A549 (cell line): ENCODE data around the gene MAP3K5. TPM values are rescaled to one million over a fixed set of nuclear protein-coding genes. Genes with fewer than 3 reads are reported as not detected.

ENCODE experiments used
- ATAC-seq, 2 experiments: fragments of 200-7000 bp in 1 of 2; fragments of >200 bp in 1 of 2; cut with Nextera tagmentation in 1 of 2; cut with Tn5 transposase in 1 of 2; 3 replicates each; pipeline versions ENCODE4 v1.8.0 to v1.9.1; 2018 to 2020; ENCODE audit warnings: mild to moderate bottlenecking in 1 of 2, moderate library complexity in 1 of 2
- CTCF ChIA-PET: fragments of 300-600 bp; sonication (Branson Sonifier 250); formaldehyde crosslinking; extraction: SDS; loops from one replicate; lab custom pipeline; 2021; ENCODE audit warnings: antibody characterized with exemption, inconsistent platforms; lab: Yijun Ruan, JAX
- POLR2A ChIA-PET: fragments of 350-600 bp; formaldehyde crosslinking; extraction: SDS; loops from one replicate; lab custom pipeline; 2021; ENCODE audit warnings: antibody characterized with exemption, inconsistent platforms; lab: Yijun Ruan, JAX
- DNase-seq, 2 experiments: peaks; one replicate each; pipeline versions ENCODE4 v3.0.0 to v3.0.0-alpha.2; 2011 to 2016; ENCODE audit warnings: low read depth in 1 of 2, low spot score in 1 of 2
- FAIRE-seq: peaks from 2 replicates; lab custom pipeline; 2011; peaks lifted over from hg19 to GRCh38; lab: Jason Lieb, UNC
- H3K27ac ChIP-seq, 2 experiments: fragments of >200 bp; sonication (Bioruptor Twin); formaldehyde crosslinking; 3 replicates each; pipeline ENCODE4 v1.5.1; 2016 to 2017
- H3K4me1 ChIP-seq: fragments of >200 bp; sonication (Bioruptor Twin); formaldehyde crosslinking; 3 replicates; pipeline ENCODE4 v1.6.1; 2016
- H3K4me2 ChIP-seq: fragments of >200 bp; sonication (Bioruptor Twin); formaldehyde crosslinking; 3 replicates; pipeline ENCODE4 v1.6.1; 2016
- H3K4me3 ChIP-seq: fragments of >200 bp; sonication (Bioruptor Twin); formaldehyde crosslinking; 3 replicates; pipeline ENCODE4 v1.5.1; 2016
- H3K9me3 ChIP-seq: fragments of >200 bp; sonication (Bioruptor Twin); formaldehyde crosslinking; 3 replicates; pipeline ENCODE4 v1.6.1; 2016
- CBX2 ChIP-seq: fragments of 200-600 bp; sonication (generic); IDR thresholded peaks from 2 replicates; pipeline ENCODE4 v1.6.1; 2016; ENCODE audit warnings: low read depth, mild to moderate bottlenecking, borderline replicate concordance
- GATA3 ChIP-seq: IDR thresholded peaks from 2 replicates; pipeline ENCODE4 v1.6.1; 2012; ENCODE audit warnings: borderline replicate concordance
- HDAC2 ChIP-seq: fragments of 200-600 bp; sonication (generic); IDR thresholded peaks from 2 replicates; pipeline ENCODE4 v1.6.1; 2016
- HES2 ChIP-seq: fragments of >200 bp; sonication (Bioruptor Twin); formaldehyde crosslinking; IDR thresholded peaks from 2 replicates; pipeline ENCODE4 v1.6.1; 2016
- HEYL ChIP-seq: fragments of 250-450 bp; sonication (Bioruptor Pico); IDR thresholded peaks from 2 replicates; pipeline ENCODE4 v1.8.0; 2021; ENCODE audit warnings: mild to moderate bottlenecking, moderate library complexity
- HOXB13 ChIP-seq: fragments of 250-450 bp; sonication (Bioruptor Pico); IDR thresholded peaks from 2 replicates; pipeline ENCODE4 v1.5.0; 2020; ENCODE audit warnings: low read depth, mild to moderate bottlenecking, moderate library complexity
- JUN ChIP-seq, 2 experiments: fragments of >200 bp; sonication (Bioruptor Twin); formaldehyde crosslinking; IDR thresholded peaks; 2 replicates in 1 of 2; 3 replicates in 1 of 2; pipeline ENCODE4 v1.6.1; 2016 to 2017
- JUNB ChIP-seq: fragments of >200 bp; sonication (Bioruptor Twin); formaldehyde crosslinking; IDR thresholded peaks from 2 replicates; pipeline ENCODE4 v1.6.1; 2016
- KDM1A ChIP-seq: fragments of 200-600 bp; sonication (generic); IDR thresholded peaks from 2 replicates; pipeline ENCODE4 v1.6.1; 2016; ENCODE audit warnings: low read depth, mild to moderate bottlenecking
- MAZ ChIP-seq: fragments of 150-350 bp; IDR thresholded peaks from 2 replicates; pipeline ENCODE4 v1.6.1; 2014; ENCODE audit warnings: antibody characterized with exemption, low read depth, low read length, borderline replicate concordance
- MYC ChIP-seq: IDR thresholded peaks from 2 replicates; pipeline ENCODE4 v1.6.1; 2012; ENCODE audit warnings: mild to moderate bottlenecking, inconsistent platforms, low read length, improper control_type of control experiment, borderline replicate concordance
- NFE2L2 ChIP-seq: fragments of 150-350 bp; conservative IDR thresholded peaks from 2 replicates; pipeline ENCODE4 v1.6.1; 2014; ENCODE audit warnings: low read length
- PBX3 ChIP-seq: IDR thresholded peaks from 2 replicates; pipeline ENCODE4 v1.6.1; 2012
- PHF8 ChIP-seq: fragments of 200-600 bp; sonication (generic); IDR thresholded peaks from 2 replicates; pipeline ENCODE4 v1.6.1; 2016; ENCODE audit warnings: low read depth, mild to moderate bottlenecking, antibody characterized with exemption, moderate library complexity, borderline replicate concordance
- RCOR1 ChIP-seq: fragments of 150-350 bp; IDR thresholded peaks from 2 replicates; pipeline ENCODE4 v1.6.1; 2014; ENCODE audit warnings: antibody characterized with exemption, low read length, low read depth
- RFX5 ChIP-seq: fragments of 450-650 bp; IDR thresholded peaks from 2 replicates; pipeline ENCODE4 v1.7.1; 2014; ENCODE audit warnings: antibody characterized with exemption, mild to moderate bottlenecking, moderate library complexity
- RNF2 ChIP-seq: fragments of 200-600 bp; sonication (generic); IDR thresholded peaks from 2 replicates; pipeline ENCODE4 v1.6.1; 2016; ENCODE audit warnings: low read depth, mild to moderate bottlenecking, antibody characterized with exemption, moderate library complexity, borderline replicate concordance
- TFCP2L1 ChIP-seq: fragments of 250-450 bp; sonication (Bioruptor Pico); IDR thresholded peaks from 2 replicates; pipeline ENCODE4 v1.5.0; 2021; ENCODE audit warnings: mild to moderate bottlenecking
- ZFP36 ChIP-seq: fragments of 450-650 bp; IDR thresholded peaks from 2 replicates; pipeline ENCODE4 v1.6.1; 2014; ENCODE audit warnings: borderline replicate concordance; ENCODE audit not compliant: partially characterized antibody
- ZNF302 ChIP-seq: fragments of 250-450 bp; sonication (Bioruptor Pico); IDR thresholded peaks from 2 replicates; pipeline ENCODE4 v1.9.0; 2021; ENCODE audit warnings: inconsistent platforms, mild to moderate bottlenecking, moderate library complexity
- WGBS: methylation state at CpG from one replicate; pipeline ENCODE4 v1.1.6; 2017; ENCODE audit errors: missing lambda C conversion rate; 5-methylcytosine and 5-hydroxymethylcytosine counted together
- polyA plus RNA-seq, 4 experiments: library from polyadenylated mRNA; depleted of rRNA in 3 of 4; stranded (reverse); fragments of >200 nt; fragmentation: RNase III in 1 of 4; extraction: RNeasy Plus Mini Kit Qiagen cat#74134 plus additional on column Dnase treatment in 1 of 4; gene quantifications; 2 replicates in 3 of 4; 3 replicates in 1 of 4; pipeline ENCODE4 v1.2.3, GENCODE V29; 2011 to 2017
- TF ChIP-seq, protein P1 (sequence below): fragments of 200-600 bp; sonication (generic); IDR thresholded peaks from 2 replicates; pipeline ENCODE4 v1.6.1; 2016; ENCODE audit warnings: antibody characterized with exemption, mild to moderate bottlenecking, moderate library complexity
- TF ChIP-seq, protein P2 (sequence below): fragments of >200 bp; sonication (Bioruptor Twin); formaldehyde crosslinking; IDR thresholded peaks from 3 replicates; pipeline ENCODE4 v1.5.1; 2016
- TF ChIP-seq, protein P3 (sequence below): fragments of 150-350 bp; IDR thresholded peaks from 2 replicates; pipeline ENCODE4 v1.6.1; 2014; ENCODE audit warnings: low read depth, mild to moderate bottlenecking, low read length
- TF ChIP-seq, protein P4 (sequence below): IDR thresholded peaks from 2 replicates; pipeline ENCODE4 v1.6.1; 2012

Gene MAP3K5
- polyA plus RNA-seq, 2 of the 4 experiments (the other 2 are of a cell fraction) = 2.1 to 4.1 TPM

DNA sequence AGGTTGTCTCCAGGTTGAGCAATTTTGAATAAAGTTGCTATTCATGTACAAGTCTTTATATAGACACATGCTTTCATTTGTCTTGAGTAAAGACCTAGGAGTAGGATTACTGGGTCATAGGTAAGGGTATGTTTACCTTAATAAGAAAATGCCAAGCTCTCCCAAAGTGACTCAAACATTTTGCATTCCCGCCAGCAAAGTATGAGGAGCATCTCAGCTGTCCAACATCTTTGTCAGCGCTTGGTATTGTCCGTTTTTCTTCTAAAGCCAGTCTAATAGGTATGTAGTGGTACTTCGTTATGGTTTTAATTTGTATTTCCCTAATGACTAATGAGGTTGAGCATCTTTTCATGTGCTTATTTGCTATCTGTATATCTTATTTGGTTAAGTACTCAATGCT is 67.2 kb downstream of the MAP3K5 start:
- Histone ChIP-seq H3K27ac (no peak overlapping the region), H3K9me3 (peaks cover 3% of the 10 kb centered on the region; the same call in 1 of the 3 replicates), H3K4me3 (no peak overlapping the region), H3K4me1 (peaks cover 16% of the 10 kb centered on the region; the same call in 2 of the 3 replicates), H3K4me2 (no peak overlapping the region)
- WGBS = 94% methylated on average over 4 of the region's 4 CpGs
- CTCF ChIA-PET = no interaction called here
- no peak for ATAC-seq
- no peak for FAIRE-seq
- no peak for DNase-seq
- TF ChIP-seq RNF2 = no peak
- TF ChIP-seq, protein P1, sequence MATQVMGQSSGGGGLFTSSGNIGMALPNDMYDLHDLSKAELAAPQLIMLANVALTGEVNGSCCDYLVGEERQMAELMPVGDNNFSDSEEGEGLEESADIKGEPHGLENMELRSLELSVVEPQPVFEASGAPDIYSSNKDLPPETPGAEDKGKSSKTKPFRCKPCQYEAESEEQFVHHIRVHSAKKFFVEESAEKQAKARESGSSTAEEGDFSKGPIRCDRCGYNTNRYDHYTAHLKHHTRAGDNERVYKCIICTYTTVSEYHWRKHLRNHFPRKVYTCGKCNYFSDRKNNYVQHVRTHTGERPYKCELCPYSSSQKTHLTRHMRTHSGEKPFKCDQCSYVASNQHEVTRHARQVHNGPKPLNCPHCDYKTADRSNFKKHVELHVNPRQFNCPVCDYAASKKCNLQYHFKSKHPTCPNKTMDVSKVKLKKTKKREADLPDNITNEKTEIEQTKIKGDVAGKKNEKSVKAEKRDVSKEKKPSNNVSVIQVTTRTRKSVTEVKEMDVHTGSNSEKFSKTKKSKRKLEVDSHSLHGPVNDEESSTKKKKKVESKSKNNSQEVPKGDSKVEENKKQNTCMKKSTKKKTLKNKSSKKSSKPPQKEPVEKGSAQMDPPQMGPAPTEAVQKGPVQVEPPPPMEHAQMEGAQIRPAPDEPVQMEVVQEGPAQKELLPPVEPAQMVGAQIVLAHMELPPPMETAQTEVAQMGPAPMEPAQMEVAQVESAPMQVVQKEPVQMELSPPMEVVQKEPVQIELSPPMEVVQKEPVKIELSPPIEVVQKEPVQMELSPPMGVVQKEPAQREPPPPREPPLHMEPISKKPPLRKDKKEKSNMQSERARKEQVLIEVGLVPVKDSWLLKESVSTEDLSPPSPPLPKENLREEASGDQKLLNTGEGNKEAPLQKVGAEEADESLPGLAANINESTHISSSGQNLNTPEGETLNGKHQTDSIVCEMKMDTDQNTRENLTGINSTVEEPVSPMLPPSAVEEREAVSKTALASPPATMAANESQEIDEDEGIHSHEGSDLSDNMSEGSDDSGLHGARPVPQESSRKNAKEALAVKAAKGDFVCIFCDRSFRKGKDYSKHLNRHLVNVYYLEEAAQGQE = no peak
- TF ChIP-seq GATA3 = no peak
- TF ChIP-seq CBX2 = no peak
- TF ChIP-seq, all 56 proteins: peak for 0
- POLR2A ChIA-PET = no interaction called here

GRCh38 chr6:136723780-136724179 is 68.5 kb downstream of the MAP3K5 start:
- DNase-seq = no peak
- no peak for ATAC-seq
- WGBS = 37% methylated on average over 1 of the region's 1 CpG
- Histone ChIP-seq H3K4me1 (peaks cover 16% of the 10 kb centered on the region; the same call in 2 of the 3 replicates), H3K9me3 (peaks cover 3% of the 10 kb centered on the region; the same call in 1 of the 3 replicates), H3K27ac (no peak overlapping the region), H3K4me2 (no peak overlapping the region), H3K4me3 (no peak overlapping the region)
- no peak for TF ChIP-seq RCOR1
- no peak for TF ChIP-seq RFX5
- TF ChIP-seq HEYL = no peak
- no peak for TF ChIP-seq TFCP2L1 (CRISPR knock-in tag)
- no peak for TF ChIP-seq NFE2L2
- no peak for TF ChIP-seq PBX3
- TF ChIP-seq JUNB = no peak
- no peak for TF ChIP-seq KDM1A
- no peak for TF ChIP-seq PHF8
- TF ChIP-seq MAZ = no peak
- no peak for TF ChIP-seq HES2
- TF ChIP-seq CBX2 = no peak
- no peak for TF ChIP-seq ZFP36
- ChIA-PET POLR2A (no interaction called here), CTCF (interaction anchor here (1.3 kb wide), 1 partner anchor 69 kb away, joined by 4 read pairs; the partner anchor contains the start of gene MAP3K5)
- FAIRE-seq = no peak

DNA sequence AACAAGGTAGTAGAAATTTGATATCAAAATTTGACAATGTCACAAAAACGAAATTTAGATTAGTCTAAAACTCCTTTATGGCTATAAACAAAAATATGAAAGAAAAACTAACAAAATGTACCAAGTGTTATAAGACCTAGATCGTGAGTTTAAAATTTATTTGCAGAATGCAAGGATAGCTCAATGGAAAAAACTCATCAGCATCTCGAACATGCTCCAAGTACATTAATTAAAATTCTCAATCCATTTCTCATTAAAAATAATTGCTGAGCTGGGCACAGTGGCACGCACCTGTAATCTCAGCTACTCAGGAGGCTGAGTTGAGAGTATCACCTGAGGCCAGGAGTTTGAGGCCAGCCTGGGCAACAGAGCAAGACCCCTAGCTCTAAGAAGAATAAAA is 70.8 kb downstream of the MAP3K5 start:
- H3K4me2 ChIP-seq = no peak overlapping the region
- H3K4me1 ChIP-seq = peaks cover 7% of the 10 kb centered on the region; the same call in 2 of the 3 replicates
- 67% methylated on average over 4 of the region's 4 CpGs for WGBS
- ChIA-PET POLR2A (interaction anchor here (0.7 kb wide), 1 partner anchor 39 kb away, joined by 3 read pairs; no protein-coding TSS in a partner anchor), CTCF (interaction anchor here (0.7 to 1.5 kb wide), 3 partner anchors 71 to 77 kb away, joined by 3 to 5 read pairs (median 3); partner anchors contain the start of gene MAP3K5)
- ATAC-seq (no peak), FAIRE-seq (no peak), DNase-seq (no peak)
- H3K27ac ChIP-seq = no peak overlapping the region
- H3K9me3 ChIP-seq = peaks cover 3% of the 10 kb centered on the region; the same call in 1 of the 3 replicates
- no peak overlapping the region for H3K4me3 ChIP-seq
- no peak for TF ChIP-seq ZNF302 (CRISPR knock-in tag)
- TF ChIP-seq, protein P2, sequence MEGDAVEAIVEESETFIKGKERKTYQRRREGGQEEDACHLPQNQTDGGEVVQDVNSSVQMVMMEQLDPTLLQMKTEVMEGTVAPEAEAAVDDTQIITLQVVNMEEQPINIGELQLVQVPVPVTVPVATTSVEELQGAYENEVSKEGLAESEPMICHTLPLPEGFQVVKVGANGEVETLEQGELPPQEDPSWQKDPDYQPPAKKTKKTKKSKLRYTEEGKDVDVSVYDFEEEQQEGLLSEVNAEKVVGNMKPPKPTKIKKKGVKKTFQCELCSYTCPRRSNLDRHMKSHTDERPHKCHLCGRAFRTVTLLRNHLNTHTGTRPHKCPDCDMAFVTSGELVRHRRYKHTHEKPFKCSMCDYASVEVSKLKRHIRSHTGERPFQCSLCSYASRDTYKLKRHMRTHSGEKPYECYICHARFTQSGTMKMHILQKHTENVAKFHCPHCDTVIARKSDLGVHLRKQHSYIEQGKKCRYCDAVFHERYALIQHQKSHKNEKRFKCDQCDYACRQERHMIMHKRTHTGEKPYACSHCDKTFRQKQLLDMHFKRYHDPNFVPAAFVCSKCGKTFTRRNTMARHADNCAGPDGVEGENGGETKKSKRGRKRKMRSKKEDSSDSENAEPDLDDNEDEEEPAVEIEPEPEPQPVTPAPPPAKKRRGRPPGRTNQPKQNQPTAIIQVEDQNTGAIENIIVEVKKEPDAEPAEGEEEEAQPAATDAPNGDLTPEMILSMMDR = no peak
- TF ChIP-seq HDAC2 = no peak
- TF ChIP-seq, protein P3, sequence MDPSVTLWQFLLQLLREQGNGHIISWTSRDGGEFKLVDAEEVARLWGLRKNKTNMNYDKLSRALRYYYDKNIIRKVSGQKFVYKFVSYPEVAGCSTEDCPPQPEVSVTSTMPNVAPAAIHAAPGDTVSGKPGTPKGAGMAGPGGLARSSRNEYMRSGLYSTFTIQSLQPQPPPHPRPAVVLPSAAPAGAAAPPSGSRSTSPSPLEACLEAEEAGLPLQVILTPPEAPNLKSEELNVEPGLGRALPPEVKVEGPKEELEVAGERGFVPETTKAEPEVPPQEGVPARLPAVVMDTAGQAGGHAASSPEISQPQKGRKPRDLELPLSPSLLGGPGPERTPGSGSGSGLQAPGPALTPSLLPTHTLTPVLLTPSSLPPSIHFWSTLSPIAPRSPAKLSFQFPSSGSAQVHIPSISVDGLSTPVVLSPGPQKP = no peak
- no peak for TF ChIP-seq MYC
- TF ChIP-seq JUN (IDR thresholded peaks at IDR 0.05) = no peak
- no peak for TF ChIP-seq HOXB13 (CRISPR knock-in tag)
- TF ChIP-seq, protein P4, sequence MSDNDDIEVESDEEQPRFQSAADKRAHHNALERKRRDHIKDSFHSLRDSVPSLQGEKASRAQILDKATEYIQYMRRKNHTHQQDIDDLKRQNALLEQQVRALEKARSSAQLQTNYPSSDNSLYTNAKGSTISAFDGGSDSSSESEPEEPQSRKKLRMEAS = no peak
- TF ChIP-seq MAZ = no peak
